Measurements from ENCODE around the gene ACTN1.

DNA sequence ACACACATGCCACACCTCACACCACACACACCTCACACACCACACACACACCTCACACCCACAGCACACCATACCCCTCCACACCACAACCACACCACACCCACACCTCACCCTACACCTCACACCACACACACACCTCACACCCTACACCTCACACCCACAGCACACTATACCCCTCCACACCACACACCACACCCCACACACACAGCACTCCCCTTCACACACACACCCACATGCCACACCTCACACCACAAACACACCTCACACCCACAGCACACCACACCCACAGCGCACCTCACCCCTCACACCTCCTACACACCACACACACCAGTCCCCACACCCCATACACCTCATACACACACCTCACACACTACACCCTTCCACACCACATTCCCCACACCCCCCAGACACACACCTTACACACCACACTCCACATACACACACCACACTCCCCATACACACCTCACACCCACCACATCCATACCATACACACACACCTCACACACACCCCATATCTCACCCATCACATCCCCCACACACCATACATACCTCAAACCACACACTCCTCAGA lies 80.0 kb downstream of the ACTN1 start:
- no peak for TF ChIP-seq EZH2 (IDR thresholded peaks at IDR 0.05; ENCODE audit: borderline replicate concordance, low read length)
- no peak for TF ChIP-seq CTCF (IDR thresholded peaks at IDR 0.05; ENCODE audit: low read length)
